GM19239 (cell line): ENCODE results near the gene MGMT.

Experiments
- DNase-seq: peaks from one replicate; pipeline ENCODE4 v3.0.0; 2011; ENCODE audit warnings: low spot score; ENCODE audit not compliant: insufficient read length
- FAIRE-seq: peaks from 2 replicates; lab custom pipeline; 2011; peaks lifted over from hg19 to GRCh38; lab: Jason Lieb, UNC

MGMT gene

GRCh38 chr10:129670124-129670523 lies 203.1 kb downstream of the MGMT start:
- no peak for DNase-seq
- FAIRE-seq, result no peak

GRCh38 chr10:129673292-129673691 lies 206.3 kb downstream of the MGMT start:
- DNase-seq (no peak), FAIRE-seq (no peak)

- no peak for FAIRE-seq
- no peak for DNase-seq
Observed at GRCh38 chr10:129675027-129675769, 208.2 kb downstream of the MGMT start.

- DNase-seq (no peak), FAIRE-seq (no peak)
Observed at GRCh38 chr10:129676014-129676413, 209.0 kb downstream of the MGMT start.

- FAIRE-seq, result no peak
- DNase-seq, result no peak
Observed at GRCh38 chr10:129677377-129677927, 210.4 kb downstream of the MGMT start.

GRCh38 chr10:129678186-129678585 lies 211.1 kb downstream of the MGMT start:
- DNase-seq (no peak), FAIRE-seq (no peak)

- DNase-seq (no peak), FAIRE-seq (no peak)
Observed at GRCh38 chr10:129679207-129679606, 212.2 kb downstream of the MGMT start.

GRCh38 chr10:129680661-129681344 lies 213.8 kb downstream of the MGMT start:
- no peak for DNase-seq
- FAIRE-seq, result no peak

GRCh38 chr10:129681856-129682255 lies 214.8 kb downstream of the MGMT start:
- FAIRE-seq, result no peak
- no peak for DNase-seq

- FAIRE-seq, result no peak
- no peak for DNase-seq
Observed at GRCh38 chr10:129683519-129683918, 216.5 kb downstream of the MGMT start.

GRCh38 chr10:129683920-129684319 lies 216.9 kb downstream of the MGMT start:
- DNase-seq (no peak), FAIRE-seq (no peak)

GRCh38 chr10:129685271-129685670 lies 218.2 kb downstream of the MGMT start:
- FAIRE-seq, result no peak
- DNase-seq, result no peak

- no peak for DNase-seq
- FAIRE-seq, result no peak
Observed at GRCh38 chr10:129689671-129690071, 222.6 kb downstream of the MGMT start.

- DNase-seq, result no peak
- no peak for FAIRE-seq
Observed at GRCh38 chr10:129690248-129691070, 223.4 kb downstream of the MGMT start.

- FAIRE-seq (no peak), DNase-seq (no peak)
Observed at GRCh38 chr10:129692695-129693094, 225.7 kb downstream of the MGMT start.

- FAIRE-seq, result no peak
- DNase-seq, result no peak
Observed at GRCh38 chr10:129693382-129693781, 226.3 kb downstream of the MGMT start.

- FAIRE-seq (no peak), DNase-seq (no peak)
Observed at GRCh38 chr10:129694184-129694583, 227.1 kb downstream of the MGMT start.

- no peak for FAIRE-seq
Observed at GRCh38 chr10:129694691-129695243, 227.7 kb downstream of the MGMT start.

GRCh38 chr10:129695671-129696070 lies 228.6 kb downstream of the MGMT start:
- DNase-seq, result no peak
- FAIRE-seq, result no peak

More at GRCh38 chr10:129694691-129695243, 227.7 kb downstream of the MGMT start:
- DNase-seq, result no peak

- DNase-seq (no peak), FAIRE-seq (no peak)
Observed at GRCh38 chr10:129696636-129697035, 229.6 kb downstream of the MGMT start.
